B cell (primary cell): ENCODE data around the gene PMM1. TPM values are rescaled to one million over a fixed set of nuclear protein-coding genes. Genes with fewer than 3 reads are reported as not detected.

Experiments used
- ATAC-seq: fragments of 200-7000 bp; cut with Tn5 transposase; one replicate; pipeline ENCODE4 v1.10.0; 2021; ENCODE audit warnings: low read depth, mild to moderate bottlenecking, moderate number of reproducible peaks, moderate library complexity
- CTCF ChIA-PET: fragments of 350-600 bp; sonication (Branson Sonifier 250); formaldehyde crosslinking; loops from one replicate; lab custom pipeline; 2021; ENCODE audit warnings: antibody characterized with exemption, inconsistent platforms; lab: Charles Lee
- POLR2A ChIA-PET: fragments of 350-600 bp; sonication (Branson Sonifier 250); formaldehyde crosslinking; loops from one replicate; lab custom pipeline; 2021; ENCODE audit warnings: antibody characterized with exemption; lab: Charles Lee
- DNase-seq: peaks from one replicate; pipeline ENCODE4 v3.0.0; 2013
- H2AFZ ChIP-seq: 2 replicates; pipeline ENCODE4 v1.6.1; 2012; ENCODE audit warnings: mild to moderate bottlenecking, low read depth, low read length; ENCODE audit not compliant: insufficient read depth, poor library complexity, severe bottlenecking
- H3K27ac ChIP-seq, 2 donors: 1 replicate in 1 of 2; 2 replicates in 1 of 2; pipeline ENCODE4 v1.5.1; 2012 to 2013; ENCODE audit warnings: low read length in 2 of 2, mild to moderate bottlenecking in 2 of 2, moderate library complexity in 1 of 2
- H3K27me3 ChIP-seq, 4 experiments: fragments of 200-600 bp in 1 of 4; sonication (generic) in 1 of 4; replicated peaks in 1 of 4; 1 replicate in 2 of 4; 2 replicates in 2 of 4; pipeline versions ENCODE4 v1.6.1 to v1.7.0; 2013 to 2016; ENCODE audit warnings: low read length in 3 of 4, mild to moderate bottlenecking in 2 of 4, mixed read lengths in 1 of 4, moderate library complexity in 1 of 4; ENCODE audit not compliant: insufficient read depth in 4 of 4, control insufficient read depth in 3 of 4; ENCODE audit errors: control extremely low read depth in 1 of 4
- H3K36me3 ChIP-seq, 2 experiments: replicated peaks in 1 of 2; 1 replicate in 1 of 2; 2 replicates in 1 of 2; pipeline versions ENCODE4 v1.6.1 to v1.7.1; 2013; ENCODE audit warnings: low read length in 1 of 2; ENCODE audit not compliant: insufficient read depth in 2 of 2, control insufficient read depth in 1 of 2; ENCODE audit errors: control extremely low read depth in 1 of 2, extremely low read depth in 1 of 2
- H3K4me1 ChIP-seq, 2 donors: fragments of 200-600 bp in 1 of 2; sonication (generic) in 1 of 2; 1 replicate in 1 of 2; 2 replicates in 1 of 2; pipeline versions ENCODE4 v1.5.1 to v1.6.1; 2013 to 2017; ENCODE audit warnings: low read length in 2 of 2; ENCODE audit not compliant: control insufficient read depth in 2 of 2, insufficient read depth in 2 of 2
- H3K4me2 ChIP-seq: replicated peaks from 2 replicates; pipeline ENCODE3; 2012; ENCODE audit warnings: mild to moderate bottlenecking, low read depth, low read length; ENCODE audit not compliant: poor library complexity, severe bottlenecking
- H3K4me3 ChIP-seq, 5 experiments: fragments of 200-600 bp in 1 of 5; sonication (generic) in 1 of 5; 1 replicate in 3 of 5; 2 replicates in 2 of 5; pipeline versions ENCODE4 v1.5.1 to v1.7.0; 2011 to 2016; ENCODE audit warnings: low read length in 4 of 5, mild to moderate bottlenecking in 4 of 5, low read depth in 2 of 5, control low read depth in 1 of 5, moderate library complexity in 1 of 5; ENCODE audit not compliant: insufficient read depth in 1 of 5; ENCODE audit errors: control extremely low read depth in 1 of 5, extremely low read depth in 1 of 5
- H3K79me2 ChIP-seq: fragments of 200-600 bp; sonication (generic); one replicate; pipeline ENCODE4 v1.6.0; 2016; ENCODE audit warnings: low read length; ENCODE audit not compliant: control insufficient read depth, insufficient read depth
- H3K9ac ChIP-seq: fragments of 200-600 bp; sonication (generic); 2 replicates; pipeline ENCODE4 v1.6.1; 2017; ENCODE audit warnings: mild to moderate bottlenecking, low read length, moderate library complexity
- H3K9me3 ChIP-seq, 3 donors: one replicate each; pipeline versions ENCODE4 v1.6.1 to v1.7.1; 2013; ENCODE audit warnings: low read length in 2 of 3; ENCODE audit not compliant: control insufficient read depth in 2 of 3, insufficient read depth in 1 of 3; ENCODE audit errors: control extremely low read depth in 1 of 3
- H4K20me1 ChIP-seq: 2 replicates; pipeline ENCODE4 v1.6.0; 2012; ENCODE audit warnings: mild to moderate bottlenecking, low read length; ENCODE audit not compliant: insufficient read depth, control insufficient read depth, poor library complexity, severe bottlenecking
- H3K27ac Mint-ChIP-seq: one replicate; pipeline ENCODE4 v1.8.0; 2021; ENCODE audit warnings: mixed read lengths
- H3K27me3 Mint-ChIP-seq: one replicate; pipeline ENCODE4 v1.8.0; 2021; ENCODE audit warnings: mixed read lengths
- H3K4me1 Mint-ChIP-seq: one replicate; pipeline ENCODE4 v1.8.0; 2021; ENCODE audit warnings: mixed read lengths
- H3K4me3 Mint-ChIP-seq: one replicate; pipeline ENCODE4 v1.8.0; 2021; ENCODE audit warnings: mixed read lengths
- H3K9me3 Mint-ChIP-seq: one replicate; pipeline ENCODE4 v1.8.0; 2022; ENCODE audit warnings: mixed read lengths; ENCODE audit not compliant: insufficient read depth
- CTCF ChIP-seq: fragments of 200-600 bp; IDR thresholded peaks from one replicate; pipeline ENCODE4 v1.8.0; 2022; ENCODE audit warnings: antibody characterized with exemption, mild to moderate bottlenecking
- EZH2 ChIP-seq: IDR thresholded peaks from 2 replicates; pipeline ENCODE4 v1.6.1; 2012; ENCODE audit warnings: borderline replicate concordance, low read depth, mild to moderate bottlenecking, moderate library complexity, low read length; ENCODE audit not compliant: insufficient read depth, poor library complexity, severe bottlenecking
- WGBS: methylation state at CpG from one replicate; pipeline ENCODE4 v1.1.5; 2013; ENCODE audit warnings: missing lambda C conversion rate; ENCODE audit not compliant: insufficient coverage; 5-methylcytosine and 5-hydroxymethylcytosine counted together
- intact Hi-C: fragments of 100-400 bp; cut with micrococcal nuclease; formaldehyde crosslinking; loops from one replicate; pipeline ENCODE4 v1.10.0; 2022
- polyA plus RNA-seq: library from polyadenylated mRNA; depleted of rRNA; stranded (reverse); fragments of >200 nt; gene quantifications from 2 replicates; pipeline ENCODE4 v1.2.3, GENCODE V29; 2012
- total RNA-seq, 2 donors: library from RNA; stranded (reverse); fragments of 120-200 nt in 1 of 2; gene quantifications; 1 replicate in 1 of 2; 2 replicates in 1 of 2; pipeline versions ENCODE4 v1.2.3 to v1.2.4, GENCODE V29; 2013 to 2022

Gene PMM1
- total and polyA plus RNA-seq, 2 donors (not counting 1 experiment from before 2014, with no cell fraction given): 23.3 to 24.8 TPM

GRCh38 chr22:41542224-41542623 is 47.4 kb downstream of the PMM1 start:
- Histone ChIP-seq H3K4me3 (no peak overlapping the region), H2AFZ (no peak overlapping the region), H3K27ac (peak overlapping the region in 1 of 2 donors; percentile 51), H4K20me1 (peaks cover 7% of the 10 kb centered on the region), H3K9ac (no peak overlapping the region), H3K9me3 (no peaks in the 10 kb centered on the region), H3K4me2 (no peak overlapping the region), H3K4me1 (peaks cover 17 to 21% of the 10 kb centered on the region in 2 donors), H3K36me3 (peaks cover 0 to 15% of the 10 kb centered on the region in 2 experiments), H3K79me2 (peaks cover 45% of the 10 kb centered on the region), H3K27me3 (no peaks in the 10 kb centered on the region)
- TF ChIP-seq CTCF (no peak), EZH2 (no peak)
- ChIA-PET POLR2A (no interaction called here), CTCF (interaction anchor here (1.3 kb wide), 1 partner anchor 138 kb away, joined by 4 read pairs; no protein-coding TSS in a partner anchor)
- Mint-ChIP-seq H3K9me3 (no peaks in the 10 kb centered on the region), H3K27ac (peak overlapping the region; percentile 18), H3K4me1 (peaks cover 41% of the 10 kb centered on the region), H3K27me3 (no peaks in the 10 kb centered on the region), H3K4me3 (peak overlapping the region; percentile 100)
- WGBS: 93% methylated on average over 4 of the region's 4 CpGs
- ATAC-seq (no peak), DNase-seq (no peak)
- intact Hi-C loops: no loop called here

GRCh38 chr22:41541484-41541883 is 48.2 kb downstream of the PMM1 start:
- POLR2A ChIA-PET: interaction anchor here (0.8 kb wide), 1 partner anchor 160 kb away, joined by 6 read pairs; the partner anchor contains the start of gene TEF
- TF ChIP-seq CTCF (no peak), EZH2 (no peak)

More at GRCh38 chr22:41541484-41541883, 48.2 kb downstream of the PMM1 start:
- Histone ChIP-seq H3K9ac (no peak overlapping the region), H3K9me3 (no peaks in the 10 kb centered on the region), H3K36me3 (peaks cover 0 to 15% of the 10 kb centered on the region in 2 experiments), H3K4me1 (peaks cover 17 to 21% of the 10 kb centered on the region in 2 donors), H3K27me3 (no peaks in the 10 kb centered on the region), H3K79me2 (peaks cover 45% of the 10 kb centered on the region), H4K20me1 (peaks cover 7% of the 10 kb centered on the region), H3K4me3 (no peak overlapping the region), H3K27ac (peak overlapping the region in 1 of 2 donors; percentile 36), H2AFZ (no peak overlapping the region), H3K4me2 (no peak overlapping the region)
- ATAC-seq (no peak), DNase-seq (no peak)
- Mint-ChIP-seq H3K27me3 (no peaks in the 10 kb centered on the region), H3K4me3 (peak overlapping the region; percentile 40), H3K27ac (peak overlapping the region; percentile 43), H3K4me1 (peaks cover 41% of the 10 kb centered on the region), H3K9me3 (no peaks in the 10 kb centered on the region)
- WGBS: 85% methylated on average over 3 of the region's 3 CpGs
- intact Hi-C loops: no loop called here
- CTCF ChIA-PET: interaction anchor here (0.8 to 1.3 kb wide), 3 partner anchors 9 to 138 kb away, joined by 3 to 4 read pairs (median 3); no protein-coding TSS in a partner anchor
